K562 (cell line): ENCODE results near the gene PRAME. TPM values are rescaled to one million over a fixed set of nuclear protein-coding genes. Genes with fewer than 3 reads are reported as not detected.
A peak's percentile ranks its signal among the peaks of the same experiment; 100 is the strongest.

Experiments
- CEBPZ ChIP-seq: fragments of 150-350 bp; IDR thresholded peaks from 2 replicates; pipeline ENCODE4 v1.6.1; 2014; ENCODE audit warnings: low read depth, mild to moderate bottlenecking, low read length, borderline replicate concordance
- CUX1 ChIP-seq: fragments of 200-800 bp; sonication (Bioruptor generic); IDR thresholded peaks from 2 replicates; pipeline ENCODE4 v1.6.1; 2016; ENCODE audit warnings: missing genetic modification characterization, missing compliant biosample characterization
- GABPB2 ChIP-seq: fragments of 250-450 bp; sonication (Bioruptor Pico); conservative IDR thresholded peaks from 2 replicates; pipeline ENCODE4 v1.5.1; 2021; ENCODE audit warnings: mild to moderate bottlenecking
- HNRNPL ChIP-seq: fragments of 200-400 bp; formaldehyde crosslinking; IDR thresholded peaks from 2 replicates; pipeline ENCODE4 v1.6.1; 2017; ENCODE audit warnings: low read depth, mild to moderate bottlenecking, low read length
- NR2C1 ChIP-seq, 2 experiments: fragments of 450-650 bp; IDR thresholded peaks; 2 replicates each; pipeline ENCODE4 v1.6.1; 2017; ENCODE audit warnings: mild to moderate bottlenecking in 2 of 2, antibody characterized with exemption in 1 of 2, inconsistent platforms in 1 of 2, missing compliant biosample characterization in 1 of 2, missing genetic modification characterization in 1 of 2
- NR4A1 ChIP-seq, 2 experiments: fragments of 250-450 bp in 1 of 2; fragments of 450-650 bp in 1 of 2; sonication (Bioruptor Pico) in 1 of 2; IDR thresholded peaks; 2 replicates each; pipeline versions ENCODE4 v1.4.0 to v1.6.1; 2016 to 2020; ENCODE audit warnings: mild to moderate bottlenecking in 2 of 2, missing compliant biosample characterization in 1 of 2, missing genetic modification characterization in 1 of 2, moderate library complexity in 1 of 2
- SMAD3 ChIP-seq: fragments of 450-650 bp; formaldehyde crosslinking; conservative IDR thresholded peaks from 2 replicates; pipeline ENCODE4 v1.4.0; 2020; ENCODE audit warnings: mild to moderate bottlenecking
- ZBTB40 ChIP-seq, 2 experiments: fragments of 450-650 bp in 1 of 2; sonication (generic) in 1 of 2; formaldehyde crosslinking in 1 of 2; IDR thresholded peaks; 2 replicates each; pipeline versions ENCODE4 v1.7.1 to v1.9.0; 2016 to 2022; ENCODE audit warnings: inconsistent platforms in 1 of 2, mild to moderate bottlenecking in 1 of 2, missing genetic modification reagents in 1 of 2
- ZNF785 ChIP-seq: fragments of 250-450 bp; sonication (Bioruptor Pico); IDR thresholded peaks from 2 replicates; pipeline ENCODE4 v1.4.0; 2020; ENCODE audit warnings: mild to moderate bottlenecking
- polyA plus RNA-seq, 8 experiments: library from polyadenylated mRNA; depleted of rRNA in 4 of 8; stranded (reverse) in 5 of 8; unstranded in 3 of 8; fragments of >200 nt; fragmentation: Nextera tagmentation in 2 of 8; fragmentation: Illumina TruSeq in 1 of 8; extraction: Ambion mirVana in 2 of 8; extraction: Trizol in 1 of 8; gene quantifications; 2 replicates each; pipeline versions ENCODE4 v1.2.1 to v1.2.3, GENCODE V29; 2011 to 2014; ENCODE audit warnings: inconsistent platforms in 1 of 8, missing spikeins in 1 of 8
- total RNA-seq, 7 experiments: library from RNA; depleted of rRNA in 6 of 7; stranded (reverse); fragments of >200 nt in 6 of 7; fragmentation: Illumina TruSeq in 2 of 7; extraction: Trizol in 2 of 7; gene quantifications; 2 replicates each; pipeline versions ENCODE4 v1.2.1 to v1.2.3, GENCODE V29; 2011 to 2021; ENCODE audit warnings: low replicate concordance in 1 of 7

The PRAME gene
- total and polyA plus RNA-seq, 9 of the 15 experiments (the other 6 are each of a cell fraction or from before 2014, with no cell fraction given), result 662 to 2,141 (median 1,142) TPM

- TF ChIP-seq ZBTB40 (IDR thresholded peaks at IDR 0.05) (no peak), ZBTB40 (CRISPR knock-in tag; IDR thresholded peaks at IDR 0.05) (no peak), ZNF785 (CRISPR knock-in tag) (no peak), GABPB2 (CRISPR knock-in tag) (no peak), SMAD3 (CRISPR knock-in tag) (no peak), HNRNPL (no peak), CUX1 (CRISPR knock-in tag) (no peak), NR4A1 (CRISPR knock-in tag; IDR thresholded peaks at IDR 0.05) (no peak), NR4A1 (tag; IDR thresholded peaks at IDR 0.05) (no peak), CEBPZ (no peak), NR2C1 (IDR thresholded peaks at IDR 0.05) (peak; percentile 12; the same call in 1 of the 2 replicates), NR2C1 (tag; IDR thresholded peaks at IDR 0.05) (no peak)
Measured at GRCh38 chr22:22533417-22533816, 25.6 kb downstream of the PRAME start (continued).
